NCI-H1436 treated with DMSO at 0.1 percent for 48 hours (cell line): ENCODE data around the gene WNT11.

Experiments
- DNase-seq: peaks from one replicate; lab custom pipeline; 2025; lab: John Stamatoyannopoulos, UW

WNT11 gene

DNA sequence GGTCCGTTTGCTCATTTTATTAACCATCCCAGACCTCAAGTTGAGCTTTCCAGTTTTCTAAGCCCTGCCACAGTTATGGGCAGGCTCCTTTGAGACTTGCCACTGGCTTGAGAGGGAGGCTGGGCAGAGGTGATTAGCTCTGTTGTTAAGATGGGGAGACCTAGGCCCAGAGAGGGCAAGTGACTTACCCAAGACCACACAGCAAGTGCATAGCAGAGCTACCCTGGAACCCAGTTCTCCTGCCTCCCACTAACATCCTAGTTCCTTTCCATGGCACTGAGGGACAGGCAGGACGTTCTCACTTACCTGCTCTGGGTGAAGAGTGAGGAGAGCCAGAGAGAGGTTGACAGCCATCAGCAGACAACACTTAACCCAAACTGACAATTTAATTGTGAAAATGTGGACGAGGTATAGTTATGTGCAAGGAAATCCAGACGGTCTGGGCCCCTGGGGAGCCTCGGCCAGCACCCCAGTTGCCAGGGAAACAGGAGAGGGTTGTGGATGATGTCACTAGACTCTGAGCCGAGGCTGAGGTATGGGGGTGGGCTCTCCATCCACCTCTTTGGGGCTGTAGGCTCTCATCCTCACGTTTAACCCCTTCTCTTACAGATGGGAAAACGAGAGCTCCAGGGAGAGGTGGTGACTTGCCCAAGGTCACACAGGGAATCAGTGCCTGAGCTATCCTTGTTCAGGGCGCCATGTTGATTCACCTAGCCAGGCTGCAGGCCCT, 12.3 kb upstream of the WNT11 start:
- no peak for DNase-seq

DNA sequence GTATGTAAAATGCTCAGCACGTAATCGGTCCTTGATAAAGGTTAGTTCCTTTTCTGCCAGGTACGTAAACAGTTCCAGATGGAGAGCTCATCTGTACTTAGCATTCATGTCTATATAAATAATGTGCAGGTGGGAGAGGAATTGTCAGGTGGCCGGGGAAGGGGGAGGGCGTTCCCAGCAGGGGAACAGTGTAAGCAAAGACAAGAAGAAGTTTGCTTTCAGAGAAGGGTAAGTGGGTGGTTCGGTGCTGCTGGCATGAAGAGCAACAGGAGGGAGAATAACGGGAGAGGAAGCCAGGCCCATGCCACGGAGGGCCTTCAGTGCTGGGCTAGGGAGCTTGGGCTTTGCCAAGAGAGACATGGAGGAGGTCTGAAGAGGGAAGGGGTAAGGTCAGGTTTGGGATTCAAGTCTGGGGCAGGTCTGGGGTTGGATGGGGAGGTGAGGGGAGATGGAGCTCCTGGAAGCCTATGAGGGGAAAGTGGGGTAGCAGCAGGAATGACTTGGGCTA, 11.4 kb upstream of the WNT11 start:
- no peak for DNase-seq

DNA sequence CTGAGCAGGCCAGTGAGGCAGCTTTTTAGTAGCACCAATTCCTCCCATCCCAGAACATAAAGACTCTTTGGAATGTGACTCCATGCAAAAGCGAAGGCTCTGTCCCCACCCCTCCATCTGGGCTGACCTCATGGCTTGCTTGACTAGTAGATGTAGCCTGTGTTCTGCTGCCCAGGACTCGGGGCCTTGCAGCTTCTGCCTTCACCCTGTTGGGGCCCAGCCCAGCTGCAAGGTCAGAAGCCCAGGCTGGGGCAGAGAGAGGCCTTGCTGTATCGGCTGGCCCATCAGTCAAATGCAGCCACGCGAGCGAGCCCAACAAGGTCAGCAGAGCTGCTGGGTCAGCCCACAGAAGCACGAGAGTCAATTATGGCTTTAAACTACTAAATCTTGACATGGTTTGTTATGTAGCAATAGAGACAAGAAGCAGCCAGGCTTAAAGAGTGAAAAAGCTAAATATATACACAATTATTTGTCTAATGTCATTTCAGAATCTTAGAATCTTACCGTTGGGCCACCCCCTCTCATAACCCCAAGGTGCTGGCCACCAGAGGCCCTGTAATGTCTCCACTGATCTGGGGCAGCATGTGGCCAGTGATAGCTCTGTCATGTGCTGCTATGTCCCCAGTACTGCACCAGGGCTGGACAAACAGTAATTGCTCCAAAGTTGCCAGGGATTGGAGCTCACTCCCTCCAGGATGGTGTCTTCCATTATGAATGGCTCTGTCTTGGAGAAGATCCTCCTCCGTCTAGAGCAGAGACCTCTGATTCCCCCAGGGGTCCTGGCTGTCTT, 10.4 kb upstream of the WNT11 start:
- DNase-seq: no peak

DNA sequence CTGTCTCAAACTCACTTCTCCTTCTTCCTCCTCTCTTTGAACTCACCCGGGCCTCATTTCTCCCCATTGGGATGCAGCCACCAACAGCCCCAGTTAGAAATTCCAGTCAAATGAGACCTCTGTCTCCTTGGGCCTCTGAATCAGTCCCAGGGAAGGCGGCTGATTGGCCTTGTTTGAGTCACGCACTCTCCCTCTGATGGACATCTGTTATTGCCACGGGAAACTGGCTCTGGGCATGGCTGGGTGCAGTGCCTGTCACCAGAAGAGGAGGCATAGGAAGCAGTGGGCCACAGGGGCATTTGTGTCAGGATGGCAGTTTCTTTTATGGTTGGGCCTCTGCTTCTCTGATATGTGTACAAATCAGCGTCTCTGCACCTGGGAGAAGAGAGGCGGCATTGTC, 9.6 kb upstream of the WNT11 start:
- DNase-seq: no peak

DNA sequence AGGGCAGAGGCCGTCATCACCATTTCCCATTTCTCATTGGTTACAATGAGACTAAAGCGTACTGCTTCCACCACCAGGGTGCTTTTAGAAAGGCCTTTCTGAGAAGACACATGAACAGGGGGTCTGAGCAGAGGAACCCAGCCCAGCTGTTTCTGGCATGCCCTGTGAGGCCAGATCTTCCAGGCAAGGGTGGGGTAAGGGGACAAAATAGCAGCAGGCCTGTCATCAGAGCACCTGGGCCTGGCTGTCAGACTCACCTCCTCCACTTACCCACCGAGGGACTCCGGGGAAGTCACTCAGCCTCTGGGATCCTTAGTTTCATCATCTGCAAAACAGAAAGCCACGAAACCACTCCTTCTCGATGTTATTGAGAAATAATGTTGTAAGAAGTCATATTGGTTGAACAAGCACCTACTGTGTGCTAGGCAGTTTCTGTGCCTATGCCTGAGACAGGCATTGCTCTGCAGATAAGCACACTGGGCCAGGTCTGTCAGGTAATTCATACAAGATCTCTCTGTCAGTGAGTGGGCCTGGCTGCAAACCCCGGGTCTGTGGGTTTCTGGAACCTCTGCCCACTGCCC, 8.8 kb upstream of the WNT11 start:
- DNase-seq: no peak

DNA sequence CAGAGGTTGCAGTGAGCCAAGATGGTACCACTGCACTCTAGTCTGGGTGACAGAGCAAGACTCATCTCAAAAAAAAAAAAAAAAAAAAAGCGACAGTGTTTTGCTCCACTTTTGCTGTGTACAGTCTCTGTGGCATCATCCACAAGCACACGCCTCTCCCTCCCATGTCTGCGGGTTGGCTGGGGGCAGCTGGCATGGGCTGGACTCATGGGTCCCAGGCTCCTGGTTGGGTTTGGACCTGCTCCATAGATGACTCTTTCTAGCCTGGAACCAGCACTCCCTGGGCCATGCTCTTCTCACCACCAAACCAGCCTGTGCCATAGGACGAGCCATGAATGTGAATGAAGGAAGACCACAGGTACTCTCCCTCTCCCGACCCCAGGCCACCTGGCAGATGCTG, 7.9 kb upstream of the WNT11 start:
- DNase-seq: no peak

DNA sequence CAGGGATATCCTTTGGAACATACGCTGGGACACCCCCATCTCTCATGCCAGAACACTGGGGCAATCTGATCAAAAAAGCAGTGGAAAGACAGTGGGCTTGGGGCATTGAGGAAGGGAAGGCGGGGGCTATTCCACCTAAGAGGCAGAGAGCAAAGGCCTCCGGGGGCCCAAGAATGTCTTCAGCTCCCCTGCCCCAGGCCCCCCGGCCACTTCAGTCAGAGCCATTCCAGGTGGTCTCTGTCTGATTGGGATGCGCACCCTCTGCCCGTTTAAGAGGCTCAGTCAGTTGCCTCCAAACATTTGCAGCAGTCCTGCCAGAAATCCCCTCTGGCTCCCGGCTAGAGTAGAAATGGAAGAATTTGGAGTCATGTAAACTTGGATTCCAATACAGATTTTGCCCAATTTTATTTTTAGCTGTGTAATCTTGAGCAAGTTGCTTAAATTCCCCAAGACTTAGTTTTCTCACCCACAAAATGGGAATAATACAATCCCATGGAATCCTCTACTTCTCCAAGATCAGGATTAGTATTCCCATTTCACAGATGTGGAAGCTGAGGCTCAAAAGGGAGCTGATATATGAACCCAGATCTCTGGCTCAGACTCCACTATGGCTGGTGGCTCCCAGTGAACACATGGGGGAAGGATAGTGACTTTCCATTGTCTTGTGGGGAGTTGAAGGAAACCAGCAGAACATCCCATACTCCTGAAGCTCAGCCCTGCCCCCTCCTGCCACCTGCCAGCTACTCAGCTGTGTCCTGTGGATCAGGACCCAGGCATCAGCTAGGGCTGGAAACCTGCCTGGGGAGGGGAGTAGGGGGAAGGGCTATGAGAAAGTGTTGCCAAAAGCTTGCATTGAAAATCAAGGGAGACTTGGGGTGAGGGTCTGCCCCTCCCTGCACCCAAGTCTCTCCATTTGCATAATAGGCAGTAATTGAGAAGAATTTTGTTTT, 6.1 kb upstream of the WNT11 start:
- DNase-seq: no peak

DNA sequence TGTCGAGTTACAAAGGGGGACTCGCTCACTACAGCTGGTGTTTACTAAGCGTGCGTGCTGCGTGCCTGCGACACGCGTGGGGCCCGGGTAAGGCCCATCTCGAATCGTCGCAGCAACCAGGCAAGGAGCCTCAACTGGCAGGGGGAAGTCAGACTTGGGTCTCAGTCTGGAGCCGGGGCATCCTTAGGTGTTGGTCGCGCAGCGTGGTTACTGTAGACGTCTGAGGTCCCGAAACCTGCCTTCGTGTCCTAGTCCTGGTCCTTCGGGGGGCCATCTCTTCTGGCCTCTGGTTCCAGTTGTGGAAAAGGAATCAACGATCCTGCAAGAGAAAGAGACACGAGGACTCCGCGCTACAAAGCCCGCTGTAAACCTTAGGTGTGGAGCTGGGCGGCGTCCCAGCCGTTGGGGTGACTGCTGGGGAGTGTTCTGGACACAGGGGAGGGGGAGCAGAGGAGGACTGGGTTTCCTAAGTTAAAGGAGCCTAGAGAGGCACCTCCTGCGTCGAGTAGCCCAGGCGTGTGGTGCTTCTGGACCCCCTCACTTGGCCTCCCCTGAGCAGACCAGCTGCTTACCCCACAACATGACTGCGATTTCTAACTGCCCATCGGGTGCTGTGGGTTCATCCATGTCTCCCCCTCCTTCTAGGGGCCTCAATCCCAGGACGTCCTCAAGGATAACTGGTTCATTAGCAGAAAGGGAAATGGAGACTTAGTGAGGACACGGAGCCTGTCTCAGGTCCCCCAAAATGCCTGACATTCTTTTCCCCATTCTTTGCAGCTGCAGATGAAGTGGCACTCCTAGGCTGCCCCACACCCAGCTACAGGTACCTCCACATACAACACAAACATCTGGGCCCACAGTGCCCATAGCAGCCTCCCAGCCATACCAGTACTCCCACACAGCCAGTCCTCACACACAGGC, 4.9 kb upstream of the WNT11 start:
- no peak for DNase-seq

DNA sequence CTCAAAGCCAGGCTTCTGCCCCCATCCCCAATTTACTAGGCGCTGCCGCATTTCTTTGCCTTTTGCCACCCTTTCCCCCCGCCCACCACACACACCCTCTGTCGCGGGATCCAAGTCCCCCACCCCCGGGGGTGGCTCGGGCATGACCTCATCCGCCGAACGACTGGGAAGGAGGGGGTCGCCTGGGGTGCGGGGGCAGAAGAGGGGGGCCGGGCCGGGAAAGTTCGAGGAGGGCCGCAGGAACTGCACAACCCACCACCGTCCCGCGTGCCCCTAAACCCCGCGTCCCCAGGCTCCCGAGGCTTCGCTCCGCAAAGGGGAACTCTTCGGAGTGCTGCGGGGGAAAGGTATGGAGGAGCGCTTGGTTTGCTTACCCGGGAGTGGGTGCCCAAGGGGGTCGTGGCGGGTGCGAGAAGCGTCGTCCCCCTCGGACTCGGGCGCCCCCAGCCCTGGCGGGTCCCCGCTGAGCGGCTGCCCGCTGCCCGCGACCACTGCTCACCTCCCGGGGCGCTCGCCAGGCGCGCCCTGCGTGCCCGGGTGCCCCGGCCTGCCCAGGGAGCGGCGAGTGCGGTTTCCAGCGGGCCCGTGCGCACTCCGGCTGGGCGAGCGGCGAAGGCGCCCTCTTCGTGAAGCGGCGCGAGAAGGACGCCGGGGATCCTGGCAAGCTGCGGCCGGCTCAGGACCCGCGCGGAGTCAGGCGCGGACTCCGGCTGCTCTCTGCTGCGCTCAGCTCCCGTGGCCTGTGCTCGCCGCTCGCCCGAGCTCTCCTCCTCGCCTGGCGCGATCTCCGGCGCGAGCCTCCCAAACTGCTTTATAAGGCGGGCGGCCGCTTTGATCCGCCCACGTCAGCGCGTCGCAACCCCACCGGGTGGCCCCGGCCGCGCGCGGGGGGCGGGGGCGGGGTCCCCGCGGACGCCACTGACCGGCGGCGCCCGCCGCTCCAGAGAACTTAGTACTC, 4.0 kb upstream of the WNT11 start:
- no peak for DNase-seq

DNA sequence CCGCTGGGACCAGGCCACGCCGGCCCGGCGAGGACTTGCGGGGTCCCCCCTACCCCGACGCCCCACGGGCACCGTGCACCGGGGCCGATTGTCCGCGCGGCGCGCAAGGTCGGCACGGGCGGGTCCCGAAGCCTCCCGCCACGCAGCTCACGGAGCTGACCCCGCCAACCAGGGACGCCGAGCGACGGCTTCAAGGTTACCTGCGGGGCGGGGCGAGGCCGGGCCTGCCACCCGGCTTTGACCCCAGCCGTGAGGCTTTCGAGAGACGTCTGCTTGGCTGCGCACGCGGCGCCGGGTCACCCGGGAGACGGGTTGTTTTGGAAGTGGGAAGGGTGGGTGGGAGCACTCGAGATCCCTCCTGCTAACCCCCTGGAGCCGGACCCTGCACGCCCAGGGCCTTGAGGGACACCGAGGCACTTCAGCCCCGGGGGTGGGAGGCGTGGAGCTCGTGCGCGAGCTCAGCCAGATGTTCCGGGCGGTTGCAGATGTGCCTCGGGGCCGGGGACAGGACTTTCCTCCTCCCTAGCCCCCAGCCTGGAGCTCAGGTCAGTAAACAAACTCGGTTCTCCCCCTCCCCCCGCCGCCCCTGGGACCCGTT, 3.2 kb upstream of the WNT11 start:
- DNase-seq: no peak

DNA sequence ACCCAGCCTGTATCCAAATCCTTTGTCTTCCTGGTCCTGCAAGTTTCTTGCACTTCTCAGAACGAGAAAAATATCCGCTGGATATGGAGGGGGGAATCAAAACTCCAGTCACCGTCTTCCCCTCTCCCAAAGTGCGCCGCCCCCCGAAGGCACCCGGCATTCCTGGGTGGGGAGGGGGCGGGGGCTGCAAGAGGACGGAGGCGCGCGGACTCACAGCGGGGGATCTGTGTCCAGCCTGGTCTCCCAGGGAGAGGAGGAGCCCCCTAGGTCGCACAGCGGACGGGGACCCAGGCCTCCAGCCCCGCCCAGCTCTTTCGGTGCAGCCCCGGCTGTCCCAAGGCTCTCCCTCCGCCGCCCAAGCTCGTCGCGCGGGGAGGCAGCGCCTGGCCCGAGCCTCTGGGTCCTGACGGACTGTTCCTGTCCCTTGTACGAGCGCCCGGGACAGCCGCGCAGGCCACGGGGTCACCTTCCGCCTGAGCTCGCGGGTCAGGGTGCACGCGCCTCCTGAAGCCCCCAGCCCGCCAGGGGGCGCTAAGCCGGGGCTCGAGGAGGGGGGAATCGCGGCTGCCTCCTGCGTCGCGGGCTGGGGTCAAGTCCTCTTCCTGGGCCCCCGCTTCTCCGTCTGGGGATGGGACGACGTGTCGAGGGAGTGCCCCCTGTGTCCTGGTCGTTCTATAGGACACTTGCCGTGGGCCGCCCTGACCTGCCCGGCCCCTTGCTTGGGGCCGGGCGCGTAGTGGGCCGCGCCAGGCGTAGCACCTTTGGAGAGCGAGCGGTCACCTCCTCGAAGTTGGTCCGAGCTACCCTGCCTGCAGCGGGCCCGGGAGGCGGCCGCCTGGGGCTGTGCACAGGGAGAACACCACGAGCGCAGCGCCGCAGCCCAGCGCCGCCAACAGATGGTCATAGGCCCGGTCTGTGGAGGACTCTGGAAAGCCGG, 2.4 kb upstream of the WNT11 start:
- DNase-seq: no peak

DNA sequence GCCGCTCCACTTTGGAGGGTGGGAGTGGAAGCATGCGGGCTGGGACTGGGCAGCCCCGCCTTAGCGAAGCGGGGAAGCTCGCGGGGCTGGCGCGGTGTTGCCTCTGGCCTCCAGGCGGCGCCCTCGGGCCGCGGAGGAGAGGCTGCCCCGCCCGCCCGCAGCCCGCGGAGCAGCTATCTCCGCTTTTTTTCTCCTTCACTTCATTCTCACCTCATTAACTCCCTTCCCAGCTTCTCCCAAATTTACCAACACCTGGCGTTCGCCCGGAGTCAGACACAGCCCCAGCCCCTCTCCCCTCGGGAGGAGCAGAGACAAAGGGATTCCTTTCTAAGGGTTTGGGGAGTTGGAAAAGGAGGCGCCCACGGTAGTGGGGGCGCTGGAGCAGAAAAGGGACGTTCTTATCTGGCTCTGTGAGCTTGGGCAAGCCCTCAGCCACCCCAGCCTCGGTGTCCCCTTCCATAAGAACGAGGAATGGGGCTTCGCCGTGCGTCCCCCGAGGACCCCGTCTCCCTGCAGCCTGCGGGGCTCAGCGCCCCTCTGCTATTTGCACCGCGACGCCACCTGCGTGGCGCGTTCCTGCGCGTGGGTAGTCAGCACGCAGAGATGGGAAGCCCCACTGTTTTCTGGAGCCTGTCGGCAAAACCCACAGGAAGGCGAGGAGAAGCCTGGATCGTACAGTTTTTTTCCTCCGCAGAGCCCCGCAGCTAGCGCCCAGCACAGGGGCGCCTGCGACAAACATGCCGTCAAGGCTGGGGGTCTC, 1.5 kb upstream of the WNT11 start:
- DNase-seq: no peak

DNA sequence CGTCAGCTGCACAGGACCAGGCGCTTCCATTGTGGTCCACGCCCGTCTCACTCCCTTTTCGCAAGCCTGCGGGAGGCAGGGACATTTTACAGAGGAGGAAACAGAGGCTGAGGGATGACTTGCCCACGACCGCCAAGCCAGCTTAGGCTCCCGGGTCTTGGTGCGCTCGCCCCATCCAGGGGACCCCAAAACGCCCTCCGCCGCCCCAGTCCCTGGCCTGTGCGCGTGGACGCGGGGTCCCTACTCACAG, 300 bp downstream of the WNT11 start:
- no peak for DNase-seq

DNA sequence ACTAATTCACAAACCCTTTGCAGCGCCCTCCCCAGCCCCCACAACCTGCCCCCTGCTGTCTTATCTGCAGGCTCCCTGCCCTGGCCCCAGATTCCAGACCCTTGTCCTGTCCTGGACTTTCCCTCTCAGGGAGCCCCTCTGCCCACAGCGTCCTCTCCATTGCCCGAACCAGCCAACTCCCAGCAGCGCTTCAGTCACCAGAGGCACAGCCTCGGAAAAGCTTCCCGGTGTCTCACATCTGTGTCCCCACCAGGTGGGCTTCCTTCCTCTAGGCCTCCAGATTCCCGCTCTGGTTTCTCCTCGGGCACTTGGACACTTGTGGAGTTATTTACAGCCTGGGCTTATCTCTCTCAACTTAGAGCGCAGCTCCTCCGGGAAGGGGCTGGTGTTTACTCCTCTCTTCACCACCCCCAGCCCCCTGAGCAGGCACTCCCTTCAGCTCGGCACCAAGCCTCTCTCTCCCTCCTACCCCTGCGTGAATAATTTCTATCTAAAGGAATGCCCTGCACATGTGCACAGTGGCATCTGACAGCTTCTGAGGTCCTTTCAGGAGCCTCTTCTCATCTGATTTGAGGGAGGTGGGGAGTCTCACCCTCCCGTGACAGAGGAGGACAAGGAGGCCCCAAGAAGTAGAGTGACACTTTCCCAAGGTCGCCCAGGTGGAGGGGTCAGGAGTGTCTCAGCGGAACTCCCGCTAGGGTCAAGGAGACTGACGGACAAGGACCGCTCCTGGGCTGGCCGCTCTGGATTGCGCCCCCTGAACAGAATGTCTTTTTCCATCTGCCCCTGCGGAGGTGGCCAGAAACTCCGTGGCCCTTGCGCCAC, 838 bp downstream of the WNT11 start:
- DNase-seq: no peak

DNA sequence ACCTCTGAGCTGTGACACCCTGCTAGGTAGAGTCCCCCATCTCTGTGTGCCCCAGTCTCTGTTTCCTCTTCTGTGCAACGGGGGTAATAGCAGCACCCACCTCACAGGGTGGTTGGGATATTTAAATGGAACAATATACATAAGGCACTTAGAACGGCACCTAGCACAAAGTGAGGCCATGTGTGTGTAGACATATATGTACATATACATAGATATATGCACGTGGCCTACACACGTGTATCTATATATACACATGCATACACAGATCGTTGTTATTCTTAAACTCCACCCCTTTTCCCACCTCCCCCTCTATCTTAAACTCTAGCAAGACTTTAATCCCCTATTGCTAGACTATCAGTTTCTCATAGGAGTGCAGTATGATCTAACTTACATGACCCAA, 2.4 kb downstream of the WNT11 start:
- DNase-seq: no peak

DNA sequence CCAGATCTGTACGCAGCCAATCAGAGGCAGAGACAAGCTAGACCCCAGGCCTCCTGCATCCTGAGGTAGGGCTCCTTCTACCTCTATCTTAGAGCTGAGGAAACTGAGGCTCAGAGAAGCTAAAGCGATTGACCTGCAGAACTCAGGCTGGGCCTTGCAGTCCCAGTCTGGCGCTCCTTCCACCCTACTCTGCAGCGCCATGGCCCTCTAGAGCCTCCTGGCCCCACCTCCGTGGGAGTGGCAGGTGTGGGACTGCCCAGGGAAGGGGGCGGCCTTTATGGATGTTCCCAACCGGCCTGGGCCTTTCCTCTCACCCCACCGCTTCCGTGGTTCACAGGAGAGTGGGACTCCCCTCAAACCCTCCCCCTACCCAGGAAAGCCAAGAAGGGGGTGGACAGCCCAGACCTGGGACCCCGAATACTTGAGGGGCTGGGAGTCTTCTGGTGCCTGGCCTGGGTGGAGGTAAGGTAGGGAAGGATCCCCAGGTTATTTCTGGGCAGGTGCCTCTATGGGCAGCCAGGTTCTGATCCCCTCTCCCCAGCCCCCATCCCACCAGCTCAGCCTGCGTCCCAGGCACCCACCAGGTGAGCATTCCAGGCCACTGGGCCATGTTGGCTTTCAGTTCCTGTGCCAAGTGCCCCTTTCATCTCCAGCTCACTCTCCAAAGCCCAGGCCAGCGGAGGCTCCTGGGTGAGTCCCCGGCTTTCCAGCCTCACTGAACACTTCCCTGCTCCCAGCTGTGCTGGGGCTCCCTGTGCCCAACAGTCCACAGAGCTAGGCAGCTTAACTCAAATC, 3.0 kb downstream of the WNT11 start:
- no peak for DNase-seq
